ENCODE data around the gene DBX1. TPM values are rescaled to one million over a fixed set of nuclear protein-coding genes. Genes with fewer than 3 reads are reported as not detected.

DBX1 gene
- total and polyA plus RNA-seq, 2 of the 13 experiments (the other 11 are each of a cell fraction or from before 2014, with no cell fraction given), result not detected

DNA sequence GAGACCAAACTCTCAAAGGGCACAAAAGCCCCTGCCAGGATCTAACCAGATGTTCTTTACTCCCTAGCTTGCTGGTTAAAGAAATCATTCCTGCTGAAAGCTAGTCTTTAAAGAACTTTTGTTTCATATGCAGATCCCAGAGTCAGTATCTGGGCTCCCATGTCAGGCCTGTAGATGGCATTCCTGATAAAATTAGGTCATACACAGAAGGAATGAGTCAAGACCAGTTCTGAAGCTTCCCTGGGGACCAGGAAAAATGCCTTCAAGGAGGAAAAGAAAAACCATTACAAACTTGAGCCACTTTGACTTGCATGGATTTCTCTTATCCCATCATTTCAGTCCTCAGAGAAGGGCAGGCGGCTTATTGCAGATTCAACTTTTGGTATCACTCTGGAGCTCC lies 5.9 kb downstream of the DBX1 start:
- Histone ChIP-seq H4K20me1 (ENCODE audit: insufficient read depth, low read length) (no peaks in the 10 kb centered on the region), H3K4me2 (ENCODE audit: low read depth, low read length) (no peak overlapping the region), H3K4me1 (ENCODE audit: insufficient read depth, low read length) (no peaks in the 10 kb centered on the region), H3K27ac (ENCODE audit: extremely low read length, insufficient read depth, low read length) (no peak overlapping the region), H3K9ac (ENCODE audit: insufficient read depth, low read depth, low read length) (no peak overlapping the region), H3K27me3 (ENCODE audit: control insufficient read depth in 1 of 2, insufficient read depth in 2 of 2, low read length in 2 of 2) (peaks cover 11 to 61% of the 10 kb centered on the region in 2 experiments), H3K36me3 (replicated peaks in 1 of 2; ENCODE audit: control insufficient read depth in 1 of 2, insufficient read depth in 2 of 2, low read length in 2 of 2) (no peaks in the 10 kb centered on the region), H2AFZ (ENCODE audit: low read length) (no peak overlapping the region), H3K9me3 (ENCODE audit: low read length) (no peaks in the 10 kb centered on the region), H3K4me3 (replicated peaks in 1 of 3; ENCODE audit: insufficient read depth in 1 of 3, low read depth in 2 of 3, low read length in 3 of 3) (no peak overlapping the region), H3K79me2 (ENCODE audit: insufficient read depth, low read length) (no peaks in the 10 kb centered on the region)
- DNase-seq (ENCODE audit: low spot score) (no peak), ATAC-seq (no peak), FAIRE-seq (no peak)
- no TSS peak for BruUV-seq (replicated peaks)
- TF ChIP-seq ZNF800 (CRISPR knock-in tag; IDR thresholded peaks at IDR 0.05) (no peak), HMGA1 (CRISPR knock-in tag; conservative IDR thresholded peaks at IDR 0.05) (no peak), MYNN (CRISPR knock-in tag; IDR thresholded peaks at IDR 0.05; ENCODE audit: low read depth) (no peak), CENPX (CRISPR knock-in tag; IDR thresholded peaks at IDR 0.05) (no peak), KAT7 (CRISPR knock-in tag; IDR thresholded peaks at IDR 0.05; ENCODE audit: borderline replicate concordance) (no peak), ZNF383 (CRISPR knock-in tag; IDR thresholded peaks at IDR 0.05; ENCODE audit: borderline replicate concordance) (no peak), TOE1 (CRISPR knock-in tag; IDR thresholded peaks at IDR 0.05) (no peak), BRF2 (CRISPR knock-in tag; IDR thresholded peaks at IDR 0.05) (no peak), ZNF782 (CRISPR knock-in tag; IDR thresholded peaks at IDR 0.05; ENCODE audit: borderline replicate concordance) (no peak), SALL1 (CRISPR knock-in tag; IDR thresholded peaks at IDR 0.05) (no peak), RARA (CRISPR knock-in tag; IDR thresholded peaks at IDR 0.05) (no peak), ZBTB4 (CRISPR knock-in tag; IDR thresholded peaks at IDR 0.05; ENCODE audit: borderline replicate concordance) (no peak)
- CTCF ChIA-PET (ENCODE audit: low intra/inter-chr PET ratio, low total read pairs), result no interaction called here
- WGBS (ENCODE audit: low lambda C conversion rate), result 60% methylated on average over 1 of the region's 1 CpG
- POLR2A ChIA-PET, result no interaction called here
- in situ Hi-C loops (cut with HindIII; ENCODE audit: extremely low pct_ligation_motif_present, low pct_unique_long_range_greater_than_20kb) (no loop called here), intact Hi-C loops (cut with micrococcal nuclease; ENCODE audit: unreplicated experiment) (no loop called here)

Data from HepG2 (cell line).